Lower lobe of right lung (tissue), 2 donors: ENCODE data around the gene EHD1. TPM values are rescaled to one million over a fixed set of nuclear protein-coding genes. Genes with fewer than 3 reads are reported as not detected.

ENCODE experiments used
- ATAC-seq, 2 donors: fragments of 200-7000 bp; cut with Tn5 transposase; one replicate each; pipeline ENCODE4 v1.9.1; 2020 to 2022; ENCODE audit warnings: mild to moderate bottlenecking in 2 of 2, moderate library complexity in 2 of 2
- DNase-seq: peaks from one replicate; pipeline ENCODE4 v3.0.0-alpha.2; 2020
- H3K27ac ChIP-seq: fragments of 200-600 bp; one replicate; pipeline ENCODE4 v1.8.0; 2022
- H3K27me3 ChIP-seq: fragments of 200-600 bp; one replicate; pipeline ENCODE4 v1.8.0; 2022; ENCODE audit warnings: low read depth
- H3K36me3 ChIP-seq: fragments of 200-600 bp; one replicate; pipeline ENCODE4 v1.8.0; 2022; ENCODE audit warnings: mild to moderate bottlenecking
- H3K4me1 ChIP-seq: fragments of 200-600 bp; one replicate; pipeline ENCODE4 v1.8.0; 2022
- H3K4me3 ChIP-seq: fragments of 200-600 bp; one replicate; pipeline ENCODE4 v1.8.0; 2022; ENCODE audit warnings: mild to moderate bottlenecking
- H3K9me3 ChIP-seq: fragments of 200-600 bp; one replicate; pipeline ENCODE4 v1.8.0; 2022
- CTCF ChIP-seq: fragments of 200-600 bp; IDR thresholded peaks from one replicate; pipeline ENCODE4 v1.8.0; 2022; ENCODE audit warnings: antibody characterized with exemption, mild to moderate bottlenecking
- intact Hi-C: fragments of 100-400 bp; cut with DNase I; formaldehyde crosslinking; loops from one replicate; pipeline ENCODE4 v1.11.0; 2022
- total RNA-seq: library from RNA; stranded (reverse); fragmentation: NEBNext Ultra II Directional; extraction: Animal tissue kit (Norgen Biotek cat#: 25700); gene quantifications from one replicate; pipeline ENCODE4 v1.2.1, GENCODE V29; 2021
- donor health status: DM: no; HTN: yes; CAD: no; lungs with severe emphysema.

Gene EHD1
- total RNA-seq, 1 donor from 2014 or later: 73.4 TPM

- DNase-seq (no peak), ATAC-seq (no peak)
- Histone ChIP-seq H3K9me3 (no peaks in the 10 kb centered on the region), H3K36me3 (peaks cover 49% of the 10 kb centered on the region), H3K27me3 (no peaks in the 10 kb centered on the region), H3K4me1 (peaks cover 100% of the 10 kb centered on the region), H3K4me3 (no peak overlapping the region), H3K27ac (peak overlapping the region; percentile 84)
- intact Hi-C loops: no loop called here
- TF ChIP-seq CTCF: no peak
Measured at GRCh38 chr11:64857485-64857884, 20.9 kb downstream of the EHD1 start.

GRCh38 chr11:64856382-64857227 lies 21.8 kb downstream of the EHD1 start:
- no peaks in the 10 kb centered on the region for H3K27me3 ChIP-seq
- no peaks in the 10 kb centered on the region for H3K9me3 ChIP-seq
- H3K36me3 ChIP-seq: peaks cover 49% of the 10 kb centered on the region
- ATAC-seq (peak; percentile 72 to 79), DNase-seq (peak; percentile 86)
- intact Hi-C loops: no loop called here
- TF ChIP-seq CTCF: no peak
- peaks cover 100% of the 10 kb centered on the region for H3K4me1 ChIP-seq
- peak overlapping the region; percentile 84 for H3K27ac ChIP-seq
- peak overlapping the region; percentile 0 for H3K4me3 ChIP-seq

GRCh38 chr11:64855596-64856304 lies 22.7 kb downstream of the EHD1 start:
- ATAC-seq (no peak), DNase-seq (no peak)
- no peak for TF ChIP-seq CTCF
- no peaks in the 10 kb centered on the region for H3K9me3 ChIP-seq
- peaks cover 49% of the 10 kb centered on the region for H3K36me3 ChIP-seq
- H3K4me3 ChIP-seq: peak overlapping the region; percentile 0
- no peaks in the 10 kb centered on the region for H3K27me3 ChIP-seq
- intact Hi-C loops: no loop called here
- H3K4me1 ChIP-seq: peaks cover 100% of the 10 kb centered on the region
- peak overlapping the region; percentile 84 for H3K27ac ChIP-seq

- Histone ChIP-seq H3K4me1 (peaks cover 100% of the 10 kb centered on the region), H3K27me3 (no peaks in the 10 kb centered on the region), H3K9me3 (no peaks in the 10 kb centered on the region), H3K27ac (peak overlapping the region; percentile 84), H3K36me3 (peaks cover 45% of the 10 kb centered on the region), H3K4me3 (no peak overlapping the region)
- intact Hi-C loops: no loop called here
- no peak for TF ChIP-seq CTCF
- ATAC-seq: peak; percentile 86 to 89
- peak; percentile 86 for DNase-seq
Measured at GRCh38 chr11:64854534-64855502, 23.6 kb downstream of the EHD1 start.

- ATAC-seq (no peak), DNase-seq (no peak)
- no peak overlapping the region for H3K4me3 ChIP-seq
- no peaks in the 10 kb centered on the region for H3K9me3 ChIP-seq
- H3K27me3 ChIP-seq: no peaks in the 10 kb centered on the region
- intact Hi-C loops: no loop called here
- peak overlapping the region; percentile 84 for H3K27ac ChIP-seq
- peaks cover 100% of the 10 kb centered on the region for H3K4me1 ChIP-seq
- TF ChIP-seq CTCF: no peak
- H3K36me3 ChIP-seq: peaks cover 38% of the 10 kb centered on the region
Measured at GRCh38 chr11:64854157-64854533, 24.3 kb downstream of the EHD1 start.
